Stimulated activated CD8-positive, alpha-beta memory T cell treated with anti-CD3 and anti-CD28 coated beads, Interleukin-7, amount 100 ng/mL, for 24 hours (primary cell): ENCODE measurements around the gene MICAL2.

ENCODE experiments used
- DNase-seq: peaks from one replicate; pipeline ENCODE4 v3.0.0-alpha.2; 2020; ENCODE audit warnings: low read depth

Gene MICAL2

GRCh38 chr11:12156301-12157140 lies 46.1 kb downstream of the MICAL2 start:
- no peak for DNase-seq

GRCh38 chr11:12157241-12157661 lies 46.9 kb downstream of the MICAL2 start:
- no peak for DNase-seq

- no peak for DNase-seq
Measured at GRCh38 chr11:12158909-12159308, 48.5 kb downstream of the MICAL2 start.

- no peak for DNase-seq
Measured at GRCh38 chr11:12159351-12160099, 49.1 kb downstream of the MICAL2 start.

- DNase-seq = no peak
Measured at GRCh38 chr11:12160231-12160630, 49.8 kb downstream of the MICAL2 start.

- no peak for DNase-seq
Measured at GRCh38 chr11:12160680-12161079, 50.3 kb downstream of the MICAL2 start.

- DNase-seq = no peak
Measured at GRCh38 chr11:12161137-12161536, 50.7 kb downstream of the MICAL2 start.

- no peak for DNase-seq
Measured at GRCh38 chr11:12161603-12162350, 51.4 kb downstream of the MICAL2 start.

GRCh38 chr11:12162652-12163051 lies 52.3 kb downstream of the MICAL2 start:
- no peak for DNase-seq

- no peak for DNase-seq
Measured at GRCh38 chr11:12163181-12163941, 53.0 kb downstream of the MICAL2 start.

- DNase-seq = no peak
Measured at GRCh38 chr11:12164061-12165014, 53.9 kb downstream of the MICAL2 start.

GRCh38 chr11:12165237-12165875 lies 55.0 kb downstream of the MICAL2 start:
- no peak for DNase-seq

- DNase-seq = no peak
Measured at GRCh38 chr11:12166299-12167060, 56.1 kb downstream of the MICAL2 start.

- no peak for DNase-seq
Measured at GRCh38 chr11:12167061-12168000, 56.9 kb downstream of the MICAL2 start.

- no peak for DNase-seq
Measured at GRCh38 chr11:12168114-12168513, 57.7 kb downstream of the MICAL2 start.

GRCh38 chr11:12169822-12170221 lies 59.4 kb downstream of the MICAL2 start:
- DNase-seq = no peak

- no peak for DNase-seq
Measured at GRCh38 chr11:12170501-12170900, 60.1 kb downstream of the MICAL2 start.

GRCh38 chr11:12170984-12171383 lies 60.6 kb downstream of the MICAL2 start:
- no peak for DNase-seq
